A549 (cell line): ENCODE results near the gene CCDC85B. TPM values are rescaled to one million over a fixed set of nuclear protein-coding genes. Genes with fewer than 3 reads are reported as not detected.

Experiments
- ATAC-seq, 2 experiments: fragments of 200-7000 bp in 1 of 2; fragments of >200 bp in 1 of 2; cut with Nextera tagmentation in 1 of 2; cut with Tn5 transposase in 1 of 2; 3 replicates each; pipeline versions ENCODE4 v1.8.0 to v1.9.1; 2018 to 2020; ENCODE audit warnings: mild to moderate bottlenecking in 1 of 2, moderate library complexity in 1 of 2
- CTCF ChIA-PET: fragments of 300-600 bp; sonication (Branson Sonifier 250); formaldehyde crosslinking; extraction: SDS; loops from one replicate; lab custom pipeline; 2021; ENCODE audit warnings: antibody characterized with exemption, inconsistent platforms; lab: Yijun Ruan, JAX
- POLR2A ChIA-PET: fragments of 350-600 bp; formaldehyde crosslinking; extraction: SDS; loops from one replicate; lab custom pipeline; 2021; ENCODE audit warnings: antibody characterized with exemption, inconsistent platforms; lab: Yijun Ruan, JAX
- DNase-seq, 2 experiments: peaks; one replicate each; pipeline versions ENCODE4 v3.0.0 to v3.0.0-alpha.2; 2011 to 2016; ENCODE audit warnings: low read depth in 1 of 2, low spot score in 1 of 2
- FAIRE-seq: peaks from 2 replicates; lab custom pipeline; 2011; peaks lifted over from hg19 to GRCh38; lab: Jason Lieb, UNC
- H3K27ac ChIP-seq, 2 experiments: fragments of >200 bp; sonication (Bioruptor Twin); formaldehyde crosslinking; 3 replicates each; pipeline ENCODE4 v1.5.1; 2016 to 2017
- H3K4me1 ChIP-seq: fragments of >200 bp; sonication (Bioruptor Twin); formaldehyde crosslinking; 3 replicates; pipeline ENCODE4 v1.6.1; 2016
- H3K4me2 ChIP-seq: fragments of >200 bp; sonication (Bioruptor Twin); formaldehyde crosslinking; 3 replicates; pipeline ENCODE4 v1.6.1; 2016
- H3K4me3 ChIP-seq: fragments of >200 bp; sonication (Bioruptor Twin); formaldehyde crosslinking; 3 replicates; pipeline ENCODE4 v1.5.1; 2016
- H3K9me3 ChIP-seq: fragments of >200 bp; sonication (Bioruptor Twin); formaldehyde crosslinking; 3 replicates; pipeline ENCODE4 v1.6.1; 2016
- ATOH8 ChIP-seq: fragments of 250-450 bp; sonication (Bioruptor Pico); IDR thresholded peaks from 2 replicates; pipeline ENCODE4 v1.5.0; 2020; ENCODE audit warnings: low read depth, mild to moderate bottlenecking, moderate library complexity
- CBX8 ChIP-seq: fragments of 200-600 bp; sonication (generic); IDR thresholded peaks from 2 replicates; pipeline ENCODE4 v1.6.1; 2016
- CHD4 ChIP-seq: fragments of 200-600 bp; sonication (generic); IDR thresholded peaks from 2 replicates; pipeline ENCODE4 v1.6.1; 2016; ENCODE audit warnings: antibody characterized with exemption, mild to moderate bottlenecking, borderline replicate concordance
- EP300 ChIP-seq, 2 experiments: fragments of >200 bp; sonication (Bioruptor Twin); formaldehyde crosslinking; IDR thresholded peaks; 2 replicates in 1 of 2; 3 replicates in 1 of 2; pipeline ENCODE4 v1.6.1; 2016 to 2017
- FOSB ChIP-seq: fragments of 250-450 bp; sonication (Bioruptor Pico); IDR thresholded peaks from 2 replicates; pipeline ENCODE4 v1.5.0; 2020; ENCODE audit warnings: mild to moderate bottlenecking, moderate library complexity
- HDAC2 ChIP-seq: fragments of 200-600 bp; sonication (generic); IDR thresholded peaks from 2 replicates; pipeline ENCODE4 v1.6.1; 2016
- HEYL ChIP-seq: fragments of 250-450 bp; sonication (Bioruptor Pico); IDR thresholded peaks from 2 replicates; pipeline ENCODE4 v1.8.0; 2021; ENCODE audit warnings: mild to moderate bottlenecking, moderate library complexity
- HMGXB4 ChIP-seq: fragments of 250-450 bp; sonication (Bioruptor Pico); IDR thresholded peaks from 2 replicates; pipeline ENCODE4 v1.5.0; 2021; ENCODE audit warnings: mild to moderate bottlenecking, moderate library complexity, borderline replicate concordance
- HOXA7 ChIP-seq: fragments of 250-450 bp; sonication (Bioruptor Pico); IDR thresholded peaks from 2 replicates; pipeline ENCODE4 v1.5.0; 2020; ENCODE audit warnings: mild to moderate bottlenecking, moderate library complexity
- HOXB5 ChIP-seq: fragments of 250-450 bp; sonication (Bioruptor Pico); IDR thresholded peaks from 2 replicates; pipeline ENCODE4 v1.5.0; 2020; ENCODE audit warnings: mild to moderate bottlenecking, moderate library complexity
- MAFK ChIP-seq: fragments of 450-650 bp; IDR thresholded peaks from 2 replicates; pipeline ENCODE4 v1.6.1; 2014; ENCODE audit not compliant: partially characterized antibody
- MAX ChIP-seq: IDR thresholded peaks from 2 replicates; pipeline ENCODE4 v1.6.1; 2012
- NPAS2 ChIP-seq: fragments of 250-450 bp; sonication (Bioruptor Pico); IDR thresholded peaks from 2 replicates; pipeline ENCODE4 v1.8.0; 2022; ENCODE audit warnings: mild to moderate bottlenecking, moderate library complexity, borderline replicate concordance
- POLR2A ChIP-seq: IDR thresholded peaks from 2 replicates; pipeline ENCODE4 v1.6.1; 2012; ENCODE audit warnings: mild to moderate bottlenecking, low read length
- POLR2AphosphoS2 ChIP-seq: conservative IDR thresholded peaks from 2 replicates; pipeline ENCODE4 v1.6.1; 2012; ENCODE audit warnings: low read length, improper control_type of control experiment, inconsistent platforms
- RARB ChIP-seq: fragments of 250-450 bp; sonication (Bioruptor Pico); IDR thresholded peaks from 2 replicates; pipeline ENCODE4 v1.8.0; 2021; ENCODE audit warnings: mild to moderate bottlenecking, moderate library complexity
- REST ChIP-seq: fragments of 200-600 bp; sonication (generic); IDR thresholded peaks from 2 replicates; pipeline ENCODE4 v1.6.1; 2016; ENCODE audit warnings: antibody characterized with exemption, mild to moderate bottlenecking, moderate library complexity
- RFX5 ChIP-seq: fragments of 450-650 bp; IDR thresholded peaks from 2 replicates; pipeline ENCODE4 v1.7.1; 2014; ENCODE audit warnings: antibody characterized with exemption, mild to moderate bottlenecking, moderate library complexity
- RNF2 ChIP-seq: fragments of 200-600 bp; sonication (generic); IDR thresholded peaks from 2 replicates; pipeline ENCODE4 v1.6.1; 2016; ENCODE audit warnings: low read depth, mild to moderate bottlenecking, antibody characterized with exemption, moderate library complexity, borderline replicate concordance
- TFCP2L1 ChIP-seq: fragments of 250-450 bp; sonication (Bioruptor Pico); IDR thresholded peaks from 2 replicates; pipeline ENCODE4 v1.5.0; 2021; ENCODE audit warnings: mild to moderate bottlenecking
- TP53 ChIP-seq: fragments of 250-450 bp; sonication (Bioruptor Pico); IDR thresholded peaks from 2 replicates; pipeline ENCODE4 v1.5.0; 2021; ENCODE audit warnings: mild to moderate bottlenecking, moderate library complexity
- USF2 ChIP-seq: fragments of 450-650 bp; IDR thresholded peaks from 2 replicates; pipeline ENCODE4 v1.6.1; 2014; ENCODE audit warnings: antibody characterized with exemption
- WGBS: methylation state at CpG from one replicate; pipeline ENCODE4 v1.1.6; 2017; ENCODE audit errors: missing lambda C conversion rate; 5-methylcytosine and 5-hydroxymethylcytosine counted together
- polyA plus RNA-seq, 4 experiments: library from polyadenylated mRNA; depleted of rRNA in 3 of 4; stranded (reverse); fragments of >200 nt; fragmentation: RNase III in 1 of 4; extraction: RNeasy Plus Mini Kit Qiagen cat#74134 plus additional on column Dnase treatment in 1 of 4; gene quantifications; 2 replicates in 3 of 4; 3 replicates in 1 of 4; pipeline ENCODE4 v1.2.3, GENCODE V29; 2011 to 2017

The CCDC85B gene
- polyA plus RNA-seq, 2 of the 4 experiments (the other 2 are of a cell fraction) = 7.3 to 27.5 TPM

GRCh38 chr11:65895482-65895981 lies 5.1 kb downstream of the CCDC85B start:
- H3K27ac ChIP-seq = peak overlapping the region in 1 of 2 experiments; percentile 10; a peak in 1 of 6 replicates
- peaks cover 54% of the 10 kb centered on the region for H3K4me1 ChIP-seq
- ATAC-seq (no peak), FAIRE-seq (no peak), DNase-seq (no peak)
- H3K4me3 ChIP-seq = no peak overlapping the region
- TF ChIP-seq HOXA7 (CRISPR knock-in tag) (peak; percentile 74; the same call in 1 of the 2 replicates), POLR2AphosphoS2 (peak; percentile 92; the same call in 1 of the 2 replicates), HMGXB4 (CRISPR knock-in tag) (0 out of 2 replicates have a peak, but pooled peaks have one; percentile 11), MAFK (no peak), FOSB (peak; percentile 11), TP53 (CRISPR knock-in tag) (0 out of 2 replicates have a peak, but pooled peaks have one; percentile 81), HDAC2 (no peak)
- ChIA-PET CTCF (interaction anchor here (1.0 to 31.6 kb wide), 6 partner anchors 2 to 116 kb away, joined by 3 to 618 read pairs (median 7); partner anchors contain the start of genes C11orf68, CCDC85B, DRAP1 and FIBP), POLR2A (interaction anchor here (1.1 kb wide), 1 partner anchor 16 kb away, joined by 3 read pairs; no protein-coding TSS in a partner anchor)
- no peaks in the 10 kb centered on the region for H3K9me3 ChIP-seq
- H3K4me2 ChIP-seq = no peak overlapping the region
- WGBS = 87% methylated on average over 5 of the region's 5 CpGs

- TF ChIP-seq POLR2A (no peak), HOXB5 (peak; percentile 38; the same call in 1 of the 2 replicates), FOSB (peak; percentile 53), TFCP2L1 (CRISPR knock-in tag) (peak; percentile 20; the same call in 1 of the 2 replicates), REST (no peak), MAFK (no peak), USF2 (no peak), RARB (CRISPR knock-in tag) (peak; percentile 71; the same call in 1 of the 2 replicates), RNF2 (no peak), CBX8 (no peak), ATOH8 (CRISPR knock-in tag) (peak; percentile 33; the same call in 1 of the 2 replicates), MAX (no peak), TP53 (CRISPR knock-in tag) (peak; percentile 74), HOXA7 (CRISPR knock-in tag) (peak; percentile 70), EP300 (IDR thresholded peaks at IDR 0.05) (no peak), CHD4 (no peak), POLR2AphosphoS2 (peak; percentile 99), RFX5 (no peak), HEYL (CRISPR knock-in tag) (no peak), NPAS2 (no peak)
- POLR2A ChIA-PET = interaction anchor here (1.1 to 4.7 kb wide), 3 partner anchors 8 to 15 kb away, joined by 3 to 36 read pairs (median 3); partner anchors contain the start of gene FIBP
- Histone ChIP-seq H3K4me2 (peak overlapping the region; percentile 90; the same call in 1 of the 3 replicates), H3K9me3 (no peaks in the 10 kb centered on the region), H3K4me3 (no peak overlapping the region), H3K4me1 (peaks cover 61% of the 10 kb centered on the region), H3K27ac (peak overlapping the region in 1 of 2 experiments; percentile 97; a peak in 3 of 6 replicates)
- DNase-seq (no peak), FAIRE-seq (no peak), ATAC-seq (no peak)
- 86% methylated on average over 14 of the region's 14 CpGs for WGBS
- CTCF ChIA-PET = interaction anchor here (0.8 to 31.6 kb wide), 8 partner anchors 3 to 116 kb away, joined by 3 to 618 read pairs (median 5); partner anchors contain the start of genes C11orf68, CCDC85B, DRAP1 and FIBP
Observed at GRCh38 chr11:65896034-65896999, 5.8 kb downstream of the CCDC85B start.
